H9 (cell line): ENCODE measurements around the gene EPB41L2. TPM values are rescaled to one million over a fixed set of nuclear protein-coding genes. Genes with fewer than 3 reads are reported as not detected.
"Not testable (repeated sequence)": the region's sequence is repeated elsewhere in the genome, so short reads cannot be mapped to it uniquely, and the experiment has no call there.

Experiments used
- DNase-seq: peaks from one replicate; pipeline ENCODE4 v3.0.0-alpha.2; 2017
- H2AFZ ChIP-seq: one replicate; pipeline ENCODE4 v1.6.1; 2013; ENCODE audit warnings: mild to moderate bottlenecking, low read length, control low read depth, moderate library complexity
- H2AK5ac ChIP-seq: 2 replicates; pipeline ENCODE4 v1.6.1; 2013; ENCODE audit warnings: low read length, control low read depth, mixed read lengths; ENCODE audit not compliant: insufficient read length
- H2BK120ac ChIP-seq: one replicate; pipeline ENCODE4 v1.6.1; 2013; ENCODE audit warnings: low read depth, mild to moderate bottlenecking, low read length, control low read depth, inconsistent platforms; ENCODE audit not compliant: poor library complexity, severe bottlenecking
- H2BK12ac ChIP-seq: 2 replicates; pipeline ENCODE4 v1.6.1; 2013; ENCODE audit warnings: low read length, control low read depth, mixed read lengths, low read depth; ENCODE audit not compliant: insufficient read length
- H2BK15ac ChIP-seq: 2 replicates; pipeline ENCODE4 v1.6.1; 2013; ENCODE audit warnings: low read depth, low read length, control low read depth
- H2BK20ac ChIP-seq: one replicate; pipeline ENCODE4 v1.6.1; 2013; ENCODE audit warnings: low read depth, mild to moderate bottlenecking, low read length, control low read depth, inconsistent platforms; ENCODE audit not compliant: poor library complexity, severe bottlenecking
- H2BK5ac ChIP-seq: 2 replicates; pipeline ENCODE4 v1.6.1; 2013; ENCODE audit warnings: low read length, control low read depth, mixed read lengths; ENCODE audit not compliant: insufficient read length
- H3K14ac ChIP-seq: 2 replicates; pipeline ENCODE4 v1.6.1; 2013; ENCODE audit warnings: low read length, control low read depth; ENCODE audit not compliant: insufficient read depth
- H3K18ac ChIP-seq: 2 replicates; pipeline ENCODE4 v1.6.1; 2013; ENCODE audit warnings: low read depth, mild to moderate bottlenecking, mixed read lengths, low read length, control low read depth; ENCODE audit not compliant: insufficient read length
- H3K23ac ChIP-seq: 2 replicates; pipeline ENCODE4 v1.6.1; 2013; ENCODE audit warnings: low read length, control low read depth, mixed read lengths, low read depth; ENCODE audit not compliant: insufficient read length
- H3K23me2 ChIP-seq: 2 replicates; pipeline ENCODE4 v1.6.1; 2013; ENCODE audit warnings: low read depth, mild to moderate bottlenecking, mixed read lengths, low read length, control low read depth; ENCODE audit not compliant: insufficient read length, poor library complexity, severe bottlenecking
- H3K27ac ChIP-seq: 2 replicates; pipeline ENCODE4 v1.5.1; 2013; ENCODE audit warnings: low read length, control low read depth, mixed read lengths, low read depth; ENCODE audit not compliant: insufficient read length
- H3K27me3 ChIP-seq: 2 replicates; pipeline ENCODE4 v1.6.1; 2013; ENCODE audit warnings: low read length, control low read depth, inconsistent platforms; ENCODE audit not compliant: insufficient read depth
- H3K4ac ChIP-seq: 2 replicates; pipeline ENCODE4 v1.6.1; 2013; ENCODE audit warnings: low read depth, mild to moderate bottlenecking, control low read depth, inconsistent platforms, low read length, moderate library complexity
- H3K4me1 ChIP-seq: 2 replicates; pipeline ENCODE4 v1.6.1; 2013; ENCODE audit warnings: low read length, control low read depth, inconsistent platforms; ENCODE audit not compliant: insufficient read depth
- H3K4me2 ChIP-seq: 2 replicates; pipeline ENCODE4 v1.6.1; 2013; ENCODE audit warnings: low read length, control low read depth, mixed read lengths; ENCODE audit not compliant: insufficient read length, insufficient read depth
- H3K56ac ChIP-seq: 2 replicates; pipeline ENCODE4 v1.6.1; 2013; ENCODE audit warnings: low read depth, mild to moderate bottlenecking, mixed read lengths, low read length, control low read depth; ENCODE audit not compliant: insufficient read length
- H3K79me1 ChIP-seq: 2 replicates; pipeline ENCODE4 v1.6.1; 2013; ENCODE audit warnings: low read depth, mild to moderate bottlenecking, moderate library complexity, low read length, control low read depth, inconsistent platforms; ENCODE audit not compliant: insufficient read depth, poor library complexity, severe bottlenecking
- H3K79me2 ChIP-seq: 2 replicates; pipeline ENCODE4 v1.6.1; 2013; ENCODE audit warnings: low read length, control low read depth, inconsistent platforms; ENCODE audit not compliant: insufficient read depth
- H3K9ac ChIP-seq: 2 replicates; pipeline ENCODE4 v1.6.1; 2013; ENCODE audit warnings: low read length, control low read depth, mixed read lengths; ENCODE audit not compliant: insufficient read length; ENCODE audit errors: extremely low read depth
- H3K9me3 ChIP-seq: one replicate; pipeline ENCODE4 v1.6.1; 2013; ENCODE audit warnings: low read depth, low read length, inconsistent platforms; ENCODE audit not compliant: control insufficient read depth
- H3T11ph ChIP-seq: one replicate; pipeline ENCODE4 v1.6.1; 2013; ENCODE audit warnings: mild to moderate bottlenecking, low read length, control low read depth, inconsistent platforms
- H4K20me1 ChIP-seq: one replicate; pipeline ENCODE4 v1.6.1; 2013; ENCODE audit not compliant: control insufficient read depth, insufficient read length, insufficient read depth
- H4K5ac ChIP-seq: 2 replicates; pipeline ENCODE4 v1.6.1; 2013; ENCODE audit warnings: low read depth, mild to moderate bottlenecking, mixed read lengths, low read length, control low read depth; ENCODE audit not compliant: insufficient read length
- H4K8ac ChIP-seq: replicated peaks from 2 replicates; pipeline ENCODE4 v1.6.1; 2013; ENCODE audit warnings: low read length, control low read depth, mixed read lengths, low read depth; ENCODE audit not compliant: insufficient read length
- H4K91ac ChIP-seq: 2 replicates; pipeline ENCODE4 v1.6.1; 2013; ENCODE audit warnings: low read depth, mild to moderate bottlenecking, moderate library complexity, mixed read lengths, low read length, control low read depth; ENCODE audit not compliant: insufficient read length
- H3K27ac Mint-ChIP-seq, 3 experiments: 2 replicates in 2 of 3; 3 replicates in 1 of 3; pipeline ENCODE4 v1.8.0; 2020 to 2021; ENCODE audit warnings: mixed read lengths in 3 of 3, mild to moderate bottlenecking in 1 of 3, moderate library complexity in 1 of 3
- H3K27me3 Mint-ChIP-seq: 2 replicates; pipeline ENCODE4 v1.8.0; 2021; ENCODE audit warnings: low read depth, mild to moderate bottlenecking, moderate library complexity, mixed read lengths
- H3K36me3 Mint-ChIP-seq, 3 experiments: 2 replicates in 2 of 3; 3 replicates in 1 of 3; pipeline ENCODE4 v1.8.0; 2020 to 2021; ENCODE audit warnings: low read depth in 3 of 3, mixed read lengths in 3 of 3; ENCODE audit not compliant: insufficient read depth in 1 of 3
- H3K4me1 Mint-ChIP-seq, 2 experiments: 2 replicates each; pipeline ENCODE4 v1.8.0; 2020; ENCODE audit warnings: mixed read lengths in 2 of 2
- H3K4me3 Mint-ChIP-seq, 2 experiments: 2 replicates in 1 of 2; 3 replicates in 1 of 2; pipeline ENCODE4 v1.8.0; 2020 to 2021; ENCODE audit warnings: mild to moderate bottlenecking in 2 of 2, mixed read lengths in 2 of 2, moderate library complexity in 1 of 2
- H3K9me3 Mint-ChIP-seq, 2 experiments: 2 replicates in 1 of 2; 3 replicates in 1 of 2; pipeline ENCODE4 v1.8.0; 2020; ENCODE audit warnings: mild to moderate bottlenecking in 2 of 2, mixed read lengths in 2 of 2, moderate library complexity in 1 of 2
- WGBS: extraction: QIAGEN DNeasy Blood & Tissue Kit; methylation state at CpG from one replicate; pipeline ENCODE4 v1.1.7; 2013; ENCODE audit warnings: missing lambda C conversion rate, low lambda C conversion rate, mixed read lengths; ENCODE audit not compliant: insufficient read length; ENCODE audit errors: extremely low coverage; 5-methylcytosine and 5-hydroxymethylcytosine counted together
- total RNA-seq: library from RNA; stranded (reverse); gene quantifications from 2 replicates; pipeline ENCODE4 v1.2.1, GENCODE V29; 2021
- TF ChIP-seq, protein P1 (sequence below): fragments of 200-600 bp; sonication (generic); conservative IDR thresholded peaks from 3 replicates; pipeline ENCODE4 v1.8.0; 2021; ENCODE audit warnings: antibody characterized with exemption, mild to moderate bottlenecking

EPB41L2 gene
- total RNA-seq, 1 experiment from 2014 or later = 90.2 TPM

DNA sequence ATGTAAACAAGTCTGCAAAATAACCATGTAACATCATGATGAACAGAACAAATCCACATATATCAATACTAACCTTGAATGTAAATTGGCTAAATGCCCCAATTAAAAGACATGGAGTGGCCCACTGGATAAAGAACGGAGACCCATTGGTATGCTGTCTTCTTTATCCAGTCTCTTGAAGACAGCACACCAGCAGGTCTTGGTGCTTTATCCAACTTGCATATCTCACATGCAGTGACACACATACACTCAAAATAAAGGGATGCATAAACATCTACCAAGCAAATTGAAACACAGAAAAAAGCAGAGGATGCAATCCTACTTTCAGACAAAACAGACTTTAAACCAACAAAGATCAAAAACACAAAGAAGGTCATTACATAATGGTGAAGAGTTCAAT lies 30.3 kb upstream of the EPB41L2 start:
- peaks cover 0 to 5% (median 0%) of the 10 kb centered on the region in 3 experiments; a peak in 5 of 7 replicates for H3K36me3 Mint-ChIP-seq
- H2BK20ac ChIP-seq = no peak overlapping the region
- H4K5ac ChIP-seq = no peak overlapping the region
- no CpG with 5 or more reads among the region's 1 CpG for WGBS
- no peak overlapping the region for H4K8ac ChIP-seq
- H3K4ac ChIP-seq = no peak overlapping the region
- H3K4me1 ChIP-seq = no peaks in the 10 kb centered on the region
- no peak overlapping the region for H2AFZ ChIP-seq
- no peaks in the 10 kb centered on the region for H3K27me3 ChIP-seq
- H3K4me3 Mint-ChIP-seq = no peak overlapping the region
- no peak overlapping the region for H2AK5ac ChIP-seq
- H3K23ac ChIP-seq = no peak overlapping the region
- no peak overlapping the region for H3K18ac ChIP-seq
- H3K14ac ChIP-seq = no peak overlapping the region
- H3T11ph ChIP-seq = no peak overlapping the region
- no peaks in the 10 kb centered on the region for H3K79me1 ChIP-seq
- H3K4me1 Mint-ChIP-seq = no peaks in the 10 kb centered on the region
- H2BK120ac ChIP-seq = no peak overlapping the region
- no peaks in the 10 kb centered on the region for H4K20me1 ChIP-seq
- no peak overlapping the region for H3K9ac ChIP-seq
- no peak overlapping the region for H3K4me2 ChIP-seq
- no peak overlapping the region for H2BK15ac ChIP-seq
- H3K9me3 ChIP-seq = no peaks in the 10 kb centered on the region
- no peak overlapping the region for H4K91ac ChIP-seq
- H3K56ac ChIP-seq = no peak overlapping the region
- TF ChIP-seq, protein P1, sequence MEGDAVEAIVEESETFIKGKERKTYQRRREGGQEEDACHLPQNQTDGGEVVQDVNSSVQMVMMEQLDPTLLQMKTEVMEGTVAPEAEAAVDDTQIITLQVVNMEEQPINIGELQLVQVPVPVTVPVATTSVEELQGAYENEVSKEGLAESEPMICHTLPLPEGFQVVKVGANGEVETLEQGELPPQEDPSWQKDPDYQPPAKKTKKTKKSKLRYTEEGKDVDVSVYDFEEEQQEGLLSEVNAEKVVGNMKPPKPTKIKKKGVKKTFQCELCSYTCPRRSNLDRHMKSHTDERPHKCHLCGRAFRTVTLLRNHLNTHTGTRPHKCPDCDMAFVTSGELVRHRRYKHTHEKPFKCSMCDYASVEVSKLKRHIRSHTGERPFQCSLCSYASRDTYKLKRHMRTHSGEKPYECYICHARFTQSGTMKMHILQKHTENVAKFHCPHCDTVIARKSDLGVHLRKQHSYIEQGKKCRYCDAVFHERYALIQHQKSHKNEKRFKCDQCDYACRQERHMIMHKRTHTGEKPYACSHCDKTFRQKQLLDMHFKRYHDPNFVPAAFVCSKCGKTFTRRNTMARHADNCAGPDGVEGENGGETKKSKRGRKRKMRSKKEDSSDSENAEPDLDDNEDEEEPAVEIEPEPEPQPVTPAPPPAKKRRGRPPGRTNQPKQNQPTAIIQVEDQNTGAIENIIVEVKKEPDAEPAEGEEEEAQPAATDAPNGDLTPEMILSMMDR = no peak
- H3K27ac Mint-ChIP-seq = no peak overlapping the region
- H2BK12ac ChIP-seq = no peak overlapping the region
- peaks cover 14% of the 10 kb centered on the region in 2 experiments; a peak in 4 of 5 replicates for H3K9me3 Mint-ChIP-seq
- H3K27ac ChIP-seq = no peak overlapping the region
- no peaks in the 10 kb centered on the region for H3K23me2 ChIP-seq
- DNase-seq = no peak
- no peak overlapping the region for H2BK5ac ChIP-seq
- no peaks in the 10 kb centered on the region for H3K79me2 ChIP-seq
- peaks cover 4% of the 10 kb centered on the region; the same call in 1 of the 2 replicates for H3K27me3 Mint-ChIP-seq

DNA sequence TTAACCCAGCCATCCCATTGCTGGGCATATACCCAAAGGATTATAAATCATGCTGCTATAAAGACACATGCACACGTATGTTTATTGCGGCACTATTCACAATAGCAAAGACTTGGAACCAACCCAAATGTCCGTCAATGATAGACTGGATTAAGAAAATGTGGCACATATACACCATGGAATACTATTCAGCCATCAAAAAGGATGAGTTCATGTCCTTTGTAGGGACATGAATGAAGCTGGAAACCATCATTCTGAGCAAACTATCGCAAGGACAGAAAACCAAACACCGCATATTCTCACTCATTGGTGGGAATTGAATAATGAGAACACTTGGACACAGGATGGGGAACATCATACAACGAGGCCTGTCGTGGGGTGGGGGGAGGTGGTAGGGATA lies 28.9 kb upstream of the EPB41L2 start:
- not testable (repeated sequence) for DNase-seq, H3K23ac ChIP-seq, H3K27me3 Mint-ChIP-seq, H4K91ac ChIP-seq, H2BK5ac ChIP-seq, H2BK15ac ChIP-seq, H2AFZ ChIP-seq, H3K23me2 ChIP-seq, H3K9ac ChIP-seq, H3K9me3 ChIP-seq, H3K27me3 ChIP-seq, H4K20me1 ChIP-seq, H3K4me1 Mint-ChIP-seq, H3K79me1 ChIP-seq, H2BK20ac ChIP-seq, H3K4me3 Mint-ChIP-seq, H3K4me2 ChIP-seq, H3T11ph ChIP-seq, H3K36me3 Mint-ChIP-seq, H2BK120ac ChIP-seq, H2BK12ac ChIP-seq, H3K56ac ChIP-seq, H4K5ac ChIP-seq, H3K4me1 ChIP-seq, H2AK5ac ChIP-seq, H3K27ac ChIP-seq, H3K27ac Mint-ChIP-seq, H3K4ac ChIP-seq, H3K14ac ChIP-seq, H4K8ac ChIP-seq, H3K79me2 ChIP-seq, H3K18ac ChIP-seq
- no CpG with 5 or more reads among the region's 7 CpGs for WGBS
- H3K9me3 Mint-ChIP-seq = peaks cover 20 to 21% of the 10 kb centered on the region in 2 experiments
